ENCODE results near the gene CRYGA.
"Not testable (repeated sequence)": the region's sequence is repeated elsewhere in the genome, so short reads cannot be mapped to it uniquely, and the experiment has no call there.

- TF ChIP-seq EZH2 (IDR thresholded peaks at IDR 0.05; ENCODE audit: borderline replicate concordance, low read depth, low read length, poor library complexity, severe bottlenecking); CTCF (conservative IDR thresholded peaks at IDR 0.05; ENCODE audit: low read depth, low read length): not testable (repeated sequence)
Observed at GRCh38 chr2:208138334-208138733, 25.1 kb downstream of the CRYGA start.
